ENCODE measurements around the gene SOAT2.

The SOAT2 gene

DNA sequence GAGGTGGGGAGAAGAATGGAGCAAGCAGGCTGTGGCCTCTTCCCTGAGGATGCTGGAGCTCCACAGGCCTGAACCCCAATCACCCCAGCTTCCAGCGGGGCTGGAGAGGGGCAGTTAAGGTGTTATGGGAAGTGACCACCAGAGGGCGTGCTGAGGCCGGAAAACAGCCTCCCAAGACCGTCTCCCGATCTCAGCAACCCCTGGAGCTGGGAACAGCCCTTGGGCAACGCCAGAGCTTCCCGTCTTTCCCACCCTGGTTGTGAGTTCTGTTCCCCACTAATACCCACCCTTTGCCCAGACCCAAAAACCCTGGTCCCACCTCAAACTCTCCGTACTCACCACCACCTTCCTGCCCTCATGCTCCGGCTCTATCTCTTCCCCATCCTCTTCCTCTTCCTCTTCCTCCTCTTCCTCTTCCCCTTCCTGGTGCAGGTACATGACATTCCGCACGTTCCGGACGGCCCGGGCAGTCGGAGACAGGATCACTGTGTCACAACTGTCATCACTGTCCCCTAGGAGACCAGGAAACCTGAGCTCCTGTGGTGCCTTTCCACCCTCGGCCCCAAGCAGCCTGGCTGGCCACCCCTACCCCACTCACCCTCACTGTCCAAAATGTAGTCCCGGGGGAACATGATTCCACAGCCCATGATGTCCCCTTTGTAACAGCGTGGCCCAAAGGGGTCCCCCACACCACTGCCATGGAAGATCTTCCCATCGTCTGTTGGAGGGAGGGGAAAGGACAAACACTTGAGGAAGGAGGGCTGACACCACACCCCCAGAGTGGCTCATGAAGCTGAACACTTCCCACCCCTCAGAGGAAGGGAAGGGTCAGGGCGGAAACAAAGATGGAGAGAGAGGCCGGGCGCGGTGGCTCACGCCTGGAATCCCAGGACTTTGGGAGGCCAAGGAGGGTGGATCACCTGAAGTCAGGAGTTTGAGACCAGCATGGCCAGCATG is 37.0 kb upstream of the SOAT2 start:
- DNase-seq, result peak; percentile 46 to 60

DNA sequence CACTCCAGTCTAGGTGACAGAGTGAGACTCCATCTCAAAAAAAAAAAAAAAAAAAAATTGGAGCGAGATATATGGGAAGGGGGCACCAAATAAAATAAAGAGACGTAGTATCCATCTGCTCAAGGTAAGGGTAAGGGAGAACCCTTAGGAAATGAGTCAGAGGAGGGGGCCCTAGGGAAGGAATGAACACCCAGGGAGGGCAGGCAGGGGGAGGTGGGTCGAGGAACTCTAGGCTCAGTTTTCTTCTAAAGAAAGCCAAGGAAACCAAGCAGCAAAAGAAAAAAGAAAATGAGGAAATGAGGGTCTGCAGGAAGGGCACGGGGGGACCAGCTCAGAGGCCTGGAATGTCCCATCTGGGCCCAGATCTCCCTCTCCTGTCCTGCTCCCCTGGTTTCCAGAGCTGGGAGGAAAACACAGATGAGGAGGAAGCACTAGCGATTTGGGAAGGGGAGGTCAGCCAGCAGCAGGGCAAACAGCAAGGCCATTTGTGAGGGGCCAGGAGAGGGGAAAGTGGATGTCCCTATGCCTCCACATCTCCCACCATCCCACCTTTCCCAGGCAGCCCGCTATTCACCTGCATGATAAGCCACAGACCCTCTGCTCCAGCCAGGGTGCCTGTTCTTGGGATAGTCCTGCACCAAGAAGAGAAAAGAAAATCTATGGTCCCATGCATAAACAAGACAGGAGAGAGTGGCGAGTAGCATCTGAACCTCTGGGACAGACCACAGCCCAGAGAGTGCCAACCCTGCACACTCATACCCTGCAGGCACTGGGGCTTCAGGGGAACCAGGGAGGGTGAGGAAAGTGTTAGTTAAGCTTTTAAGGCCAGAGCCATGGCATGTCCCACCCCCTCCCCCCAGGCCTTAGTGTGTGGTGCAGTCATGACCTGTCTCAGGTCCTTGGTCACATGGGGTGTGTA is 36.0 kb upstream of the SOAT2 start:
- no peak for DNase-seq

DNA sequence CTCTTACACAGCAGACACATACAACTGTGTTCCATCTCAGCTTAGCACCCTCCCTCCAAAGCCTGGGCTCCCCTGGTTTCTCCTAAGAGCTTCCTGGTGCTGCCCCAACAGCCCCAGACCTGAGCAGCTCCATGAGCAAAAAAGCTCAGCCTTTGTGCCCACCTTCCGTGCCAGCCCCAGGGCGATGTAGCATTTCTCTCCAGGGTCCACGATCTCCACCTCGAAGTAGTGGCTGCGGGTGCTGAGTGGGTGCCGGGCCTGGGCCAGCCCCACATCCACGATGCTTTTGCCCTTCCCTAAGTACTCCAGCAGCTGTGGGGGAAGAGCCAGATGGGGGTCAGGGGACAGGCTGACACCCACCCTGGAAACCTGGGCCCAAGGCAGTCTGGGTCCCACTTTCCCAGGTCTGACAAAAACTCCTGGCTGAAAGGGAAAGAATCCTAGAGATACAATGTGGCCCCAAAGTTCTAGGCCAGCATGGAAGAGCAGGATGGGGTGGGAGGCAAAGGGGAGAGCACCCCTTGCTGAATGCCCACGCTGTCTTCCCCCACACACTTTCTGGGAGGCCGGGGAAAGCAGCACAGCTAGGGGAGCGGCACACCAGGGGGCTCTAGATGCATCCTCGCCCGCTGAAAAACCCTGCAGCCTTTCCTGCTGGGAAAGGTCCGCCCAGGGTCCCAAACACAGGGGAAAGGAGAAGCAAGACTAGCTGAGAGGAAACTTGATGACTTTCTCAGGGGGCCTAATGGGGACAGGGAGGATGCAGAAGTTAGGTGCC is 35.1 kb upstream of the SOAT2 start:
- DNase-seq, result no peak

DNA sequence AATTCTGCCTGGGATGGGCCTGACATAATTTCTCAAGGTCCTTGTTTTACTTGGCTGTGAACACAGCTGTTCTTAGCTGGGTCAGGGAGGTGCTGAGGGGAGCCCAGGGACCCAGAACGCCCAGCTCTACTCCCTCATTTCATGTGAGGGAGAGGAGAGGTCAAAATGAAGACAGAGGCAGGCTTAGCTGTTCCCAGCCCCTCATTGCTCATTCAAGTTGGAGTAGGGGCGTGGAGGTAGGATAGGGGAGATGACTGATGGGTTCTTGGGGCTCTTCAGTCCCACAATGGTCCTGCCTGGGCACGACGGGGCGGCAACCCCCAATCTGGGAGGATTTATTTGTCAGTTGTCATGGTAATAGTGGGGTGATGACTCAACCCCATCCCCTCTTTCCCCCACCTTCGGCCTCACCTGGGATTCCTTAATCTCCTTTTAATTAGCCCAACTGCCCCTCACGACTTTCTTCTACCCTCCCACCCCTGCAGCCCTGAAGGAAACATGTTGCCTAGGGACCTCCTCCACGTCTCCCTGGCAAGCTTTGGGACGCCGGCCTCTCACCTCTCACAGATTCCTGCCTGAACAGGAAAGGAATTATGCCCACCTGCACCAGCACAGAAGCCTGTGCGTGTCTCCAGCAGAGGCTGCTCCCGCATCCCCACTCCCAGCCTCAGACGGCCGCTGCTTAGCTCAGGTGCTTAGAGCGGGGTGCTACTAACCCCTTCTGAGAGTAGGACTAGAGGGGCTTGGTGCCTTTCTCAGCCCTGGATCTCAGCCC is 34.3 kb upstream of the SOAT2 start:
- DNase-seq, result no peak

DNA sequence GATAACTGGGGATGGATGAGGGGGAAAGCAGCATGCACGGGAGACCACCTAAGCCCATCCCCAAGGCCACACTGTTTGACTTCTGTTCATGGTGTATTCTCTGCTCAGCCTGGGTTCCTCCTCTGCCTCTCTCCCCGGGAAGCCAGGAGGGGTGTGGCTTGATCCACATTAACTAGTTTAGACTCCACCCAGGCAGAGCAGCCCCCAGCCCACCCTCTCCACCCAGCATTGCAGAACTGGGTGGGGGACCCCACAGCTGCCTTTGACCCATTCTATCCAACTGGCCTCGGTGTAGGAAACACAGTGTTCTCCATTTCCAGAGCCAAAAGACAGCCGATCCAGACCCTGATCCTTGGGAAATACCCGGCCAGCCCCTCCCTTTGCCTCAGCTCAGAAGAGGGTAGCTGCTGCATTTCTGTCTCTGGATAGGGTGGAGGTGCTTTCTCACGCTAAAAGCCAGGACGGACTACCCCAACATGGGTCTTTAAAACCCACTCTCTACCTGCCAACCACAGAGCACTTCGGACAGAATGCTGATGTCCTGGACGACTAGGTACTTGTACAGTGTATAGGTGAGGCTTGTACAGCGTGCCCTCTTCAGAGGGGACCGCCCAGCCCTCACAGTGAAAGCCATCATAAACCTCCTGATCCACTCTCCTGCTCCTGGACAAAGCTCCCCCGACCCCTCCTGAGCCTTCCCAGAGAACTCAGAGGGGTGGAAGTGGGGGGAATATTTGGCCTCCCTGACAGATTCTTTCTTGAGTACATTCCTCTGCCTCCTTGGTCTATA is 33.5 kb upstream of the SOAT2 start:
- DNase-seq, result no peak

DNA sequence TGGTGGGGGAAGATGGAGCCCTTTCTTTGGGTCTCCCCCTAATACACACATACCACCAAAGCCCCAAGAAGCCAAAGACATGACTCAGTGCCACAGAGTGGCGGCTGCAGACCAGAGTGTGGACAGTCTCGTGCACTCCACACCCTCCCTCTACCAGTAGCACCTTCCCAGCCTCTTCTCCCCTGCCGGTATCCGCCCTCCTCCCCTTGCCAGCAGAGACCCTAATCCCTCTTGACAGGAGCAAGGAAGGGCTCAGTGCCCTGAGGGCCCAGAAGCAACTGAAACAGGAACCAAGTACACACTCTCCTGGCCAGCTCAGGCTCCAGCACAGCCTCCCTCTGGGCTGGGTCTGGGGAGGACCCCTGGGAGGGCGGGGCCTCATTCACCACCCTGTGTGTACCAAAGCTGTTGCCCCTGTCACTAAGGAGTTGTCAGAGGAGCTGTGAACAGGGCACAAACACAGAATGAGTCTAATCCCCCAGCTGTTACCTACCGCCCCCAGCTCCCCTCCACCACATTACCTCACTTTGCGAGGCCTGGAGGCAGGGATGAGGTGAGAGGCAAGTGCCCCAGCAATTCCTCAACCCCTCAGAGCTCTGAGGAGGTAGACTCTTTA is 32.3 kb upstream of the SOAT2 start:
- DNase-seq, result no peak

DNA sequence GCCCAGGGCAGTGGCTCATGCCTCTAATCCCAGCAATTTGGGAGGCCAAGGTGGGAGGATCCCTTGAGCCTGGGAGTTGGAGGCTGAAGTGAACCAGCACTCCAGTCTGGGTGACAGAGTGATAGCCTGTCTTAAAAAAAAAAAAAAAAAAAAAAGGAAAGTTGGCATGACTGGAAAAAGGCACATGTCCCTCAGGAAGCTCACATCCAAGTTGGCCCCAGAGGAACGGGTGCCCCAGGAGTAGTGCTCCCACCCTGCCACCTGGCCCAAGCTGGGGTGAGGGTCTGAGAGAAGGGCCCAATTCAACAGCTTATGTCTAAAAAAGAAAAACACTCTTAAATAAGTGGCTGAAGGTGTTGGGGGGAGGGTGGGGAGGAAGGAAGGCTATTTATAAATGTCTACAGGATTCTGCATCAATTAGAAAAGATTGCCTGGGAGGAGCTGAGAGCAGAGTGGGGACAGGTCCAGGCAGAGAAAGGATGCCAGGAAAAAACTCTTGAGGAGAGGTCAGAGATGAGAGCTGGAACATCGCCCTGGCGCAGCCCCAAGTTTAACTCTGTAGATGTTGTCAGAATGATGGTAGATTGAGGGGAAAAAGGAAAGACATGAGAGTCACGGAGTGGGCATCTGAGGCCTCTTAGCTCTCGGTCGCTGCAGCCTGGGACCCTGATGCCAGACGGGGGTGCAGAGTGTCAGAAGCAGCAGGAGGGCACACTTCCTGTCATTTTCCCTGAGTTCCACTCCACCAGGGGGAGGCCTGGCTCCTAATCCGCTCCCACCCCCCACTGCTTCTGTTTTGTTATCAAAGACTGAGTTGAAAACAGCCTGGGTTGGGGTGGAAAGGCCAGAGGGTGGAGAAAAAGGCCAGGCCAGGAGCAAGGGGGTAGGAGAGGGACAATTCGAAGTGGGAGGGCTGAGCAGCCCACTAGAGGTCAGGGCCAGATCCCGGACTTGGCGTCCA is 31.4 kb upstream of the SOAT2 start:
- DNase-seq, result no peak

DNA sequence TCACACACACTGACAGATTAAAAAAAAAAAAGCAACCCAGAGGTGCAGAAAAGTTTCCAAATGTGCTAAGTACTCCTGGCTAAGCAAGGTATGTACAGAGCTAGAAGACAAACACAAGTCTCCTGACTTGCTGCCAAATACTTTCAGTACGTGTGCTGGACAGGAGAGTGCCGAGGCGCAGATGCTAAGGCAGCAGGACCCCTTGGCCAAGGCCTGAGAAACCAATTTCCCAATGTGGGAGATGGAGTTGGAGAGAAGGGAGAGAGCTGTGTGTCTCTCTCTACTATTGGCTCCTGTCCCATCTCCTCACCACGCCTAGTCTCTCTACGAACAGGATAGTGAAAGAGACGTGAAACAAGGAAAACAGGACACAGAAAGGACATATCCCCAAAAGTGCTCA is 29.4 kb upstream of the SOAT2 start:
- DNase-seq, result no peak

DNA sequence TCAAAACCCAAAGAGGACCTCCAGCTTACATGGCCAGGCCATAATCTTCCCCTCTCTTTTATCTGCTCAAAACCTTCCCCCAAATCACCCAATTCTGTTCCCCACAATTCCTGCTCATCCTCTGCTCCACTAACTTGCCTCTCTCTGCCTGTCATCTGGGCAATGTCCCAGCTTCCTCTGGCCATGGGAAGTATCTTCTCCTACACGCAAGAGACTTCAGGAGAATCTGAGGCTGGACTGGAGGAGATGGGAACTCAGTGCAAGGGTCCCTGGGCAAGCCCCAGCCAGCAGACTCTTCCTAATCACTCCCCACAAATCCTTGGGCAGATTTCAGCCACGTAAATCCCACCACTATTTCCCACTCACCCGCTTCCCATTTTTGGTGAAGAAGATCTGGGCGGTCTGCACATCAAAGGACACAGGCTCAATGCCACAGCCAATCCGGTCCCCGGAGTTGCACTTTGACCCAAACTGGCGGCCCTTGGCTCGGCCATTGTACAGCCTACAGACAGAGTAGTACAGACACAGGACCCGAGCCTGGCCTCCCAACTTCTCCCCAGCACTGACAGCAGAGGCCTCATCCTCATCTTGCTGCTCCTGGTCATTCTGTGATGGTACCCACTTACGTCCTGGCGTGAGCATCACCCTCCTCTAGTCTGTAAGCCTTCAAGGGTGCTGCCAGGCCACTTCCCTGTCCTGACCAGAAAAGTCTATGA is 28.8 kb upstream of the SOAT2 start:
- DNase-seq, result no peak

DNA sequence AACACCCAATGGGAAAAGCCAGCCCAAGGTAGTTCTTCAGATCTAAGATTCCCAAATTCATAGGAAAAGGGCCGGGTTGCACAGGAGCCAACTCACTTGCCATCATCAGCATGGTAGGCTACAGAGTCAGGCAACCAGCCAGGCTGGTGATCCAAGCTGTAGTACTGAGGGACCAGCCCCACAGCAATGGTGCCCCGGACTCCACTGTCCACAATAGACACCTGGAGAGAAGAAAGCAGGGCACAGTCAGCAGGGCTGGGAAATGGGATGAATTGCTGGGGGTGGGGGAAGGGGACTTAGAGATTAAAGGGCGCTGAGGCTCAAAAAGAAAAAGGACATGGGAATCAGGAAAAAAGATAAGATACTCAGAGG is 28.3 kb upstream of the SOAT2 start:
- DNase-seq, result no peak

DNA sequence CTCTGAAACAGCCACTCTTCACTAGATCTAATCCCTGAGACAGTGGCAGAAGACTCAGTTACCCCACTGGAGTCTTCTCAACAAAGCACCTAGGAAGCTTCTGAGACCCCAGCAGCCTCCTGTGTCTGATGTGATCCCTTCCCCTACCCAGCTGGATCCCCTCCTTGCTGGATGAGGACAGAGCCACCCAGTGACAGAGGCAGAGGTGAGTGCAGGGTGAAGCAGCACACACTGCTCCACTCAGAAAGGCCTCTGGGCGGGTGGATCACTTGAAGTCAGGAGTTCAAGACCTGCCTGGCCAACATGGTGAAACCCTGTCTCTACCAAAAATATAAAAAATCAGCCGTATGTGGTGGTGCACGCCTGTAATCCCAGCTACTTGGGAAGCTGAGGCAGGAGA is 26.8 kb upstream of the SOAT2 start:
- no peak for DNase-seq

DNA sequence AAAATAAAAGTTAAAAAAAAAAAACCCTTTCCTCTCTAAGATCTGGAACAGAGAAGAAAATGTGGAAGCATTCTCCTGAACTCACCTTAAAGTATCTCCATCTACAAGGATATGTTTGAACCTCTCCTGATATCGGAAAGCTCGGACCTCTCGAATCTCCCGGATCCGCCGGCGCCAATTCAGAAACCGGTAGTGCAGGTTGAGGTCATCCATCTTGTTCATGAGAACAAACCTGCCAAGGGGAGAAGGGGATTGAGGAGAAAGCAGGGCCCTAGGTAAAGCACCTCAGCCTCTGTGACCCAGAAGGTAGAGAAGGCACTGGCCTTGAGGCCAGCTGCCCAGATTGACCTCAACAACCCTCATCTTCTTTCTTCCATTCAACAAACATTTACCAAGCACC is 26.3 kb upstream of the SOAT2 start:
- no peak for DNase-seq

DNA sequence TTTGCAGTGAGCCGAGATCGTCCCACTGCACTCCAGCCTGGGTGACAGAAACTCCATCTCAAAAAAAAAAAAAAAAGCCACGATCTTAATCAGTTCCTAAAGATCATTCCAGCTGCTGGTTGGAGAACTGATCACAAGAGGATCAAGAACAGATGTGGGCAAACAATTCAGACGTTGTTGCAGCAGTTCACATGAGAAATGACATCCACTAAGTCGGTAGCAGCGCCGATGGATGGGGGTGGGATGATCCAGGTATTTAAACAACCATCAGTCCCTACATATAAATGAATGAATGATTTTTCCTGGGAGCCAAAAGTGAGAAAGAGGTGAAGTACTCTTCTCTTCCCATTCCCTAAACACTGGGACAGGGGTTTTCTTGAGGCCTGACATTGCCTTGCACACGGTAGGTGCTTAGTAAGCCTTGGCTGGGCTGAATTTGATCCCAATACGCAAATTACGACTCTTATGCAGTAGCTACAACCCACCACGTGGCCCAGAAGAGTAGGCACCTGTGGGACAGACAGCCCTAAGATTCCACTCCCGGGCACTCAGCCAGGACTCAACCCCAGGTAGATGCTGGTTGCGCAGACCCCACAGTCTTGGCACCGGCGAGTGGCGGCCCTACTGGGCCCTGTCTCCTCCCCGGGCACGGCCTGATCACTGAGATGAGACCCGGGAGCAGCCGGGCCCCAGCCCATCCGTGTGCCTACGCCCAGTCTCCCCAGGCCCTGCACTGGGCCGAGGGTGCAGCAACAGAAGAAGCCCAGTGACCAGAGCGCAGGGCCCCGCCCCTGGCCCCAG is 24.7 kb upstream of the SOAT2 start:
- DNase-seq, result no peak

DNA sequence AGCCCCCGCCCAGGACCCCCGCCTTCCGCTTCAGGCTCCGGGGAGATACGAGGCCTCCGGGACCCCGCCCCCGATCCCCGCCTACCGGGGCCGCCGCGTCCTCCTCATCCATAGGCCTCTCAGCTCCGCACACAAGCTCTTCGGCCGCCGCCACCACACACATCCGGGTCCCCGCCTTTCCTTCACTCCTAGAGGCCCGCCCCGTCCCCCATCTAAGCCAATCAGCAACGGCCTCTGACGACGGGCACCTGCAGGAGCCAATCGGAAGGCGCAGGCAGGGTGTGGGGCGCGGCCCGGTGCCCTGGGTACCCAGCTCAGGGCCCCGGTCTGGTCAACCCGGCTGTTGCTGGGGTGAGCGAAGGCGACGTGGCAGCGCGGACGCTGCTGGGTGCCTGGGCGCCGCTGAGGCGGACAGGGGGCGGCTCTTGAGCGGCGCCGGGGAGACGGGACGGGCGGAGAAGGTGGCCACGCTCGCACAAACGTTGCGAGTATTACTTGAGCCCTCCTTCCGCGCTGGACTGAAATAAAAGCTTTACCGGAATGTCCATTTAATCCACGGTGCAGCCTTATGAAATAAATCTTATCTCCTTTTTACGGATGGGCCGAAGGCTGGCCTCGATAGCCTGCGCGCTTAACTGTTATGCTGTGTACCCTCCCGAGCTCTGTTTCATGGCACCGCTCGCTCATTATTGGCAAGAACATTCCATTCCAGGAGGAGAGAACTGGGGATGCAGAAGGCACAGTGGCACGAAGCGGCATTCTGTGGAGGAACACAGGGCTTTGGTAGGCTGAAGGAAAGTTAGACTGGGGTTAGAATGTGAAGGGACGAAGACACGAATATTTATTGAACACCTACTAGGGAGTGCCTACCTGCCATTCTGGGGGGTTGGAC is 23.8 kb upstream of the SOAT2 start, which contains the start of gene SPRYD3:
Gene SPRYD3, minus strand, starts transcription at position 165 of the 892 bp plus-strand sequence. Its CDS starts 57 bp downstream, at position 108.
- DNase-seq, result peak; percentile 96 to 97

DNA sequence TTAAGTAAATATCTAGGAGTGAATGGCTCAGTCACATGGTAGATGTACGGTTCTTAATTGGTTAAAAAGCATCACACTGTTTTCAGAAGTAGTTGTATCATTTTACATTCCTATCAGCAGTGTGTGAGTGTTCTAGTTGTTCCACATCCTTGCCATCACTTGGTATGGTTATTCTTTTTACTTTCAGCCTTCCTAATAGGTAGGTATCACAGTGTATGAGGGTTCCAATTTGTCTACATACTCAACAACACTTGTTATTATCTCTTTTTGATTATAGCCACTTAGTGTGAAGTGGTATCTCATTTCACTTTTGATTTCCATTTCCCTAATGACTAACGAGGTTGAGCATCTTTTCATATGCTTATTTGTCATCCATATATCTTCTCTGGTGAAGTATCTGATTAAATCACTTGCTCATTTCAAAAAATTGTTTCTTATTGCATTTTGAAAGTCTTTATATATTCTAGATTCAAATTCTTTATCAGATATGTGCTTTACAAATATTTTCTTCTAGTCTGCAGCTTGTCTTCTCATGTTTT is 20.6 kb upstream of the SOAT2 start:
- no peak for DNase-seq

DNA sequence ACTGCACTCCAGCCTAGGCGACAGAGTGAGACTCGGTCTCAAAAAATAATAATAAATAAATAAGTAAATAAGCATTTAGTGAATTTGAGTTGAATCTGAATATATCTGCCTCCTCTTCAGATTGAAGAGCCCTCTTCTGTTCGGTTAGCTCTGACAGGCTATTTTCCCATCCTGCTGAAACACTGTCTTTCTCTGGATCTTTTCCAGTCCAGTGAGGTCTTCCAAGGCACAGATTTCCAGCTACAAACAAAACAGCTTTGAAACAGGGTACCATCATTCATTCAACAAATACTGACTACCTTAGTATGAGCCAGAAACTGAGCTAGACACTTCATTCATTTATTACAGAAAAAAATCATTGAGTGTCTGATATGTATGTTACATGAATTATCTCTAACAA is 16.9 kb upstream of the SOAT2 start:
- no peak for DNase-seq

DNA sequence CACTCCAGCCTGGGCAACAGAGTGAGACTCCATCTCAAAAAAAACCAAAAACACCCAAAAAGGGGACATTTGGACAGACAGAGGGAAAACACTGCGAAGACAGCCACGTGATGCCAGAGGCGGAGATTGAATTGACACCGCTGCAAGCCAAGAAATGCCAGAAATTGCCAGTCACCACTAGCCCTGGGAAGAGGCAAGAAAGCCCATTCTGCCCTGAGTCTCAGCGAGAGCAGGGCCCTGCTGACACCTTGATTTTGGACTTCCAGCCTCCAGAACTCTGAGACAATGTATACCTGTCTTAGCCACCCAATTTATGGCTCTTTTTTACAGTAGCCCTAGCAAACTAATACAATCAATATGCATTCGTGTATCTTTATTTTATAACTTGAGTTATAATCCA is 13.2 kb upstream of the SOAT2 start:
- DNase-seq, result no peak
